ENCODE results near the gene HYLS1. TPM values are rescaled to one million over a fixed set of nuclear protein-coding genes. Genes with fewer than 3 reads are reported as not detected.

HYLS1 gene
- total and polyA plus RNA-seq, 8 donors: 0.87 to 6.6 (median 2.9) TPM; not detected in 1

- Histone ChIP-seq H3K4me1 (peaks cover 0 to 6% (median 3%) of the 10 kb centered on the region in 4 donors), H3K9me3 (no peaks in the 10 kb centered on the region), H3K27me3 (peaks cover 0 to 16% (median 0%) of the 10 kb centered on the region in 3 donors), H3K36me3 (no peaks in the 10 kb centered on the region), H3K27ac (no peak overlapping the region), H3K4me3 (no peak overlapping the region)
- peak; percentile 2 to 15 for DNase-seq
- WGBS, 5 donors: 79 to 90% (median 88%) methylated on average over 4 of the region's 4 CpGs
- intact Hi-C loops (cut with DNase I; ENCODE audit: low total_unique reads): loop anchor here (5.0 kb wide), 1 partner anchor 256 kb away; no protein-coding TSS in a partner anchor
- TF ChIP-seq EP300 (IDR thresholded peaks at IDR 0.05) (no peak), POLR2A (IDR thresholded peaks at IDR 0.05) (no peak), POLR2AphosphoS5 (IDR thresholded peaks at IDR 0.05) (no peak)
- TF ChIP-seq, protein P1, sequence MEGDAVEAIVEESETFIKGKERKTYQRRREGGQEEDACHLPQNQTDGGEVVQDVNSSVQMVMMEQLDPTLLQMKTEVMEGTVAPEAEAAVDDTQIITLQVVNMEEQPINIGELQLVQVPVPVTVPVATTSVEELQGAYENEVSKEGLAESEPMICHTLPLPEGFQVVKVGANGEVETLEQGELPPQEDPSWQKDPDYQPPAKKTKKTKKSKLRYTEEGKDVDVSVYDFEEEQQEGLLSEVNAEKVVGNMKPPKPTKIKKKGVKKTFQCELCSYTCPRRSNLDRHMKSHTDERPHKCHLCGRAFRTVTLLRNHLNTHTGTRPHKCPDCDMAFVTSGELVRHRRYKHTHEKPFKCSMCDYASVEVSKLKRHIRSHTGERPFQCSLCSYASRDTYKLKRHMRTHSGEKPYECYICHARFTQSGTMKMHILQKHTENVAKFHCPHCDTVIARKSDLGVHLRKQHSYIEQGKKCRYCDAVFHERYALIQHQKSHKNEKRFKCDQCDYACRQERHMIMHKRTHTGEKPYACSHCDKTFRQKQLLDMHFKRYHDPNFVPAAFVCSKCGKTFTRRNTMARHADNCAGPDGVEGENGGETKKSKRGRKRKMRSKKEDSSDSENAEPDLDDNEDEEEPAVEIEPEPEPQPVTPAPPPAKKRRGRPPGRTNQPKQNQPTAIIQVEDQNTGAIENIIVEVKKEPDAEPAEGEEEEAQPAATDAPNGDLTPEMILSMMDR (IDR thresholded peaks at IDR 0.05): no peak
Observed at GRCh38 chr11:125941267-125941618, 53.8 kb downstream of the HYLS1 start.

- Histone ChIP-seq H3K4me1 (peaks cover 0 to 6% (median 3%) of the 10 kb centered on the region in 4 donors), H3K36me3 (no peaks in the 10 kb centered on the region), H3K4me3 (no peak overlapping the region), H3K27ac (no peak overlapping the region), H3K9me3 (no peaks in the 10 kb centered on the region), H3K27me3 (peaks cover 0 to 17% (median 0%) of the 10 kb centered on the region in 3 donors)
- peak; percentile 70 to 78 for DNase-seq
- WGBS, 5 donors: 31 to 45% (median 34%) methylated on average over 13 to 20 of the region's 20 CpGs
- TF ChIP-seq POLR2A (IDR thresholded peaks at IDR 0.05): no peak
- TF ChIP-seq, protein P1 (IDR thresholded peaks at IDR 0.05): peak in 4 of 7 experiments; percentile 33 to 68 (median 58)
- no peak for TF ChIP-seq POLR2AphosphoS5 (IDR thresholded peaks at IDR 0.05)
- no peak for TF ChIP-seq EP300 (IDR thresholded peaks at IDR 0.05)
- intact Hi-C loops (cut with DNase I; ENCODE audit: low total_unique reads): loop anchor here (5.0 kb wide), 1 partner anchor 255 kb away; no protein-coding TSS in a partner anchor
Observed at GRCh38 chr11:125941619-125942611, 54.4 kb downstream of the HYLS1 start.

DNA sequence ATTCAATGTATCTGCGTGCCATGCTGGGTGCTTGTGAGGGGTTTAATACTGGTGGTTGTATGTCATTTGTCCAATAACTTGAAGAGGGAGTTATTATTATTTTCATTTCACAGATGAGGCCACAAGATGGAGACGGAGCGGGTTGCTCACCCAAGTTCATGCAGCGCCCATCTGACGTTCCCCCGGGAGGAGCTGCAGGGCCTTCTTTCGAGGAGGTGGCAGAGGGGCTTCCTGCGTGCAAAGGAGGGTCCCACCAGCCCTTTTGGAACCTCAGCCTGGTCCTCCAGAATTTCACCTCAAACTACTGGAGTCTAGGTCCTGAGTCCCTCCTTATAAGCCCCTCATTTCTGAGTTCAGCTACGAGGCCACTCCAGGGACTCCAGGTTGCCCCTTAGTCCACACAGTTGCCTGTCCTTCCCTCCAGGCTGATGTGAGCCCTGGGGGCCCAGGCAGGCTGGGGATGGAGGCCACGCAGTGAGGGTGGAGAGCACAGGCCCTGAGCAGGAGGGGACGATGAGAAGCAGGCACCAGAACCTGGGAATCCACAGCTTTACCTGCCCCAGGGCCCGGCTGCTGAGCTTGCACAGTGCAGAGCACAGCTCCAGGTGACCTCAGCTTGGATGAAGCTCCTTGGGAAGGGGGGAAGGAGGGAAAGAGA is 55.4 kb downstream of the HYLS1 start:
- WGBS, 5 donors: 85 to 90% (median 89%) methylated on average over 12 of the region's 12 CpGs
- intact Hi-C loops (cut with DNase I; ENCODE audit: low total_unique reads): loop anchor here (5.0 kb wide), 1 partner anchor 254 kb away; no protein-coding TSS in a partner anchor
- peak in 1 of 2 donors; percentile 16 for DNase-seq

More for the DNA sequence above, 55.4 kb downstream of the HYLS1 start:
- H3K4me1 ChIP-seq: peaks cover 0 to 6% (median 3%) of the 10 kb centered on the region in 4 donors
- H3K27me3 ChIP-seq: peaks cover 0 to 24% (median 0%) of the 10 kb centered on the region in 3 donors
- TF ChIP-seq, protein P1 (IDR thresholded peaks at IDR 0.05): no peak
- TF ChIP-seq POLR2A (IDR thresholded peaks at IDR 0.05): no peak
- H3K27ac ChIP-seq: no peak overlapping the region
- H3K9me3 ChIP-seq: no peaks in the 10 kb centered on the region
- H3K4me3 ChIP-seq: no peak overlapping the region
- no peaks in the 10 kb centered on the region for H3K36me3 ChIP-seq
